WERI-Rb-1 (cell line): Measurements from ENCODE around the gene RAD51B.

Source experiments
- DNase-seq: peaks from one replicate; pipeline ENCODE4 v3.0.0-alpha.2; 2020
- H3K27ac ChIP-seq: fragments of 250-450 bp; sonication (Bioruptor Pico); 2 replicates; pipeline ENCODE4 v1.5.1; 2020; ENCODE audit warnings: mild to moderate bottlenecking, moderate library complexity
- H3K27me3 ChIP-seq: fragments of 250-450 bp; sonication (Bioruptor Pico); 2 replicates; pipeline ENCODE4 v1.5.1; 2021; ENCODE audit warnings: mild to moderate bottlenecking, low read depth, moderate library complexity; ENCODE audit not compliant: insufficient read depth, severe bottlenecking
- H3K36me3 ChIP-seq: fragments of 250-450 bp; sonication (Bioruptor Pico); 2 replicates; pipeline ENCODE4 v1.5.1; 2020; ENCODE audit warnings: mild to moderate bottlenecking, moderate library complexity
- H3K4me3 ChIP-seq: 2 replicates; pipeline ENCODE4 v1.5.1; 2011; ENCODE audit warnings: low read depth, mild to moderate bottlenecking, control low read depth, low read length
- H3K9me3 ChIP-seq: fragments of 250-450 bp; sonication (Bioruptor Pico); 2 replicates; pipeline ENCODE4 v1.5.1; 2021; ENCODE audit warnings: mild to moderate bottlenecking, moderate library complexity; ENCODE audit not compliant: severe bottlenecking
- TF ChIP-seq, protein P1 (sequence below): IDR thresholded peaks from 2 replicates; pipeline ENCODE4 v1.5.1; 2011; ENCODE audit warnings: low read depth, mild to moderate bottlenecking, control low read depth, inconsistent platforms, low read length

Gene RAD51B

GRCh38 chr14:68408680-68409079, 589.1 kb downstream of the RAD51B start:
- Histone ChIP-seq H3K36me3 (no peaks in the 10 kb centered on the region), H3K27me3 (no peaks in the 10 kb centered on the region), H3K4me3 (no peak overlapping the region), H3K27ac (no peak overlapping the region), H3K9me3 (no peaks in the 10 kb centered on the region)
- TF ChIP-seq, protein P1, sequence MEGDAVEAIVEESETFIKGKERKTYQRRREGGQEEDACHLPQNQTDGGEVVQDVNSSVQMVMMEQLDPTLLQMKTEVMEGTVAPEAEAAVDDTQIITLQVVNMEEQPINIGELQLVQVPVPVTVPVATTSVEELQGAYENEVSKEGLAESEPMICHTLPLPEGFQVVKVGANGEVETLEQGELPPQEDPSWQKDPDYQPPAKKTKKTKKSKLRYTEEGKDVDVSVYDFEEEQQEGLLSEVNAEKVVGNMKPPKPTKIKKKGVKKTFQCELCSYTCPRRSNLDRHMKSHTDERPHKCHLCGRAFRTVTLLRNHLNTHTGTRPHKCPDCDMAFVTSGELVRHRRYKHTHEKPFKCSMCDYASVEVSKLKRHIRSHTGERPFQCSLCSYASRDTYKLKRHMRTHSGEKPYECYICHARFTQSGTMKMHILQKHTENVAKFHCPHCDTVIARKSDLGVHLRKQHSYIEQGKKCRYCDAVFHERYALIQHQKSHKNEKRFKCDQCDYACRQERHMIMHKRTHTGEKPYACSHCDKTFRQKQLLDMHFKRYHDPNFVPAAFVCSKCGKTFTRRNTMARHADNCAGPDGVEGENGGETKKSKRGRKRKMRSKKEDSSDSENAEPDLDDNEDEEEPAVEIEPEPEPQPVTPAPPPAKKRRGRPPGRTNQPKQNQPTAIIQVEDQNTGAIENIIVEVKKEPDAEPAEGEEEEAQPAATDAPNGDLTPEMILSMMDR: peak; percentile 19; the same call in 1 of the 2 replicates
- DNase-seq: no peak

- DNase-seq: no peak
These were observed 589.8 kb downstream of the RAD51B start for GRCh38 chr14:68409387-68409786.

DNA sequence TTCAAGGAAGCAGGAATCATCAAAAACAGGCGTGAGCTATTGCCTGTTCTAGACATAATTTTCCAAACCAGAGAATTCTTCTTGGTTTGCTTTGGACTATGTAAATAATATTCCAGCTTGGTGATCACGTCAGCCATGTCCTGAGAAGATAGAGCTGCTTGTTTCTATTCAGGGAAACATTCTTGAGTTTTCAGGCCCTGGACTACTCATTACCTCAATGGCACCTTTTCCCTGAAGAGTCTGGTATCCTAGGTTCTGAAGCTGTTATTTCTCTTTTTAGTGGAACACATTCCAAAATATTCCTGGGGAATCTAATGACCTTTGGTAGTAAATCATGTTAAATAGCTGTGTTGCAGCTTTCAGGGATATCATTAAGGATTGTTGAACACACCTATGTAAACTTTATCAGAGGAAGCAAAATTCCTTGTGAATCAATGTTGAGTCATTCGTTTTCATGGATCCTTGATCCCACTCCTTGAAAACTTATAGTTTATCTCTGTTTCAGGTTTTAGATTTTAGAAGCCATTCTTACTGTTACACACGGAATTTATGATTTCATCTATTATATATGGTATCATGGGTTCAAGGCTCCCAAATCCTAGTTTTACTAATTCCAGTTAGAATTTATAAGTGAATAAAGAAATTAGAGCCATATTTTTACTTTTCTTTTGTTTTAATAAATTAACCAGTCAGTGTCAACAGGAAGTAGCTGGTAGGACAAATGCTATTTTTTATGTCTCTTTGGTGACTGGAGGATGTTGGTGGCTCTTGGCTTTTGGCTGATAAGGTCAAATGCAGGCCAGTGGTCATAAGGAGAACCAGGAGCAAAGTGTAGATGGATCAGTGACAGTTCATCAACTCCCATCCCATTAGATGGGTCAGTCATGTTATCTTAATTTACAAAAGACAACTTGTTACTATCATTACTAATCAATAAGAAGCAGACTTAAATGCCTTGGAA, 593.2 kb downstream of the RAD51B start:
- TF ChIP-seq, protein P1: no peak
- Histone ChIP-seq H3K27me3 (no peaks in the 10 kb centered on the region), H3K4me3 (no peak overlapping the region), H3K36me3 (no peaks in the 10 kb centered on the region), H3K9me3 (no peaks in the 10 kb centered on the region), H3K27ac (no peak overlapping the region)
- no peak for DNase-seq

More at GRCh38 chr14:68409387-68409786, 589.8 kb downstream of the RAD51B start:
- Histone ChIP-seq H3K27ac (no peak overlapping the region), H3K27me3 (no peaks in the 10 kb centered on the region), H3K9me3 (no peaks in the 10 kb centered on the region), H3K36me3 (no peaks in the 10 kb centered on the region), H3K4me3 (no peak overlapping the region)
- TF ChIP-seq, protein P1: no peak

- Histone ChIP-seq H3K27ac (no peak overlapping the region), H3K36me3 (no peaks in the 10 kb centered on the region), H3K9me3 (no peaks in the 10 kb centered on the region), H3K4me3 (no peak overlapping the region), H3K27me3 (no peaks in the 10 kb centered on the region)
- TF ChIP-seq, protein P1: no peak
- DNase-seq: no peak
These were observed 593.9 kb downstream of the RAD51B start for GRCh38 chr14:68413509-68413908.

DNA sequence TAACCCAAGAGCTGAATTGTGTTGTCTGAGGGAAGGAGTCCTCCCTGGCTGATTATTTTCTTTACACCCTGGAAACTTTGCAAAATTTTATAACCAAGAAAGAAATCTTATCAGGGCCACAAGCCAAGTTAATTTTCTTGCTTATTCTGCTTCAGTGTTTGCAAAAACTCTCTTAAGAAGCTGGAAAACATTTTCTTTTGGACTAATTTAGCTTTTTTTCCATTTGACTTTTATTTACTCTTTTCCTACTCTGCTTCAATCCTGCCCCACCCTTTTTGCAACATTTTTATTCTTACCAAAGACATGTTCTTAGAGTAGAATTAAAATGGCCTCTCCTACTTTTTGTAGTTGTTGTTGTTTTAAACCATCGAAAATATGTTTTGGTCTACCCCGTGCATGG, 594.5 kb downstream of the RAD51B start:
- Histone ChIP-seq H3K36me3 (no peaks in the 10 kb centered on the region), H3K4me3 (no peak overlapping the region), H3K9me3 (no peaks in the 10 kb centered on the region), H3K27ac (peak overlapping the region; percentile 29; the same call in 1 of the 2 replicates), H3K27me3 (no peaks in the 10 kb centered on the region)
- DNase-seq: no peak
- TF ChIP-seq, protein P1: no peak
